Cerebellar cortex (tissue), 1 donor: ENCODE results near the gene CTNS.

Experiments used
- DNase-seq: peaks from one replicate; pipeline ENCODE4 v3.0.0-alpha.2; 2015; ENCODE audit warnings: low spot score

The CTNS gene

DNA sequence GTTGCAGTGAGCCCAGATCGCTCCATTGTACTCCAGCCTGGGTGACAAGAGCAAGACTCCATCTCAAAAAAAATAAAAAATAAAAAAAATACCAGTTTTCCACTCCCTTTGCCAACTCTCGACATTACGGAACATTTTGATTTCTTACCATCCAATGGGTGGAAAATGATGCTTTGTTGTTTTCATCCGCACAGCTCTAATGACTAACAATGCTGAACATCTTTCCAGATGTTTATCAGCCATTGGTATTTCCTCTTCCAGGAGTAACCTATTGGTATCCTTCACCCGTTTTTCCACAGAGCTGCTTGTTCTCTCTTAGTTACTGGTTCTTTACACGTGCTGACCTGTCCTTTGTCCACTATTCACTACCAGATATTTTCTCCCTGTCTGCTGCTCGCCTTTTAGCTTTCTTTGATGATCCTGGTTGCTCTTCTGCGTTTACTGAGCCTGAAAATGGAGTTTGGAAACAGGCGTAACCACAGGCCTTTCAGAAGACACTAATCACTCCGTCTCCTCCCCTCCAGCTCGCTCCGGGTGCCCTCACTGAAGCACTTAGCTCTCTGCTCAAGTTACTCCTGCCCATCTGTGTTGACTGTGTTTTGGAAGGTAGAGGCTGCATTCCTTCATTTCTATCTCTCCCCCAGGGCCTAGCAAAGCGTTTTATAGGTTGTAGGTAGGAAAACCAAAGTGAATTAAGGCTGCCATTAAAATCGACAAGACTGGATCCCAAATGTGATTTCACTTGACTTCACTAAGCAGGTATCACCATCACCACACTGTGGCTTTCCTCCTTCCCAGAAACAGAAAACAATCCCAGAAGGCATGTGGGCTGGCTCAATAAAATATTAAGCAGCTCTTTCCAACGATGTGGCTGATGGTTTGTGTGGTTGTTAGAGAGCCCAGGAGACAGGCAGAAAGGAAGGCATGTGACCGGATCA is 9.5 kb upstream of the CTNS start:
- DNase-seq, result no peak

DNA sequence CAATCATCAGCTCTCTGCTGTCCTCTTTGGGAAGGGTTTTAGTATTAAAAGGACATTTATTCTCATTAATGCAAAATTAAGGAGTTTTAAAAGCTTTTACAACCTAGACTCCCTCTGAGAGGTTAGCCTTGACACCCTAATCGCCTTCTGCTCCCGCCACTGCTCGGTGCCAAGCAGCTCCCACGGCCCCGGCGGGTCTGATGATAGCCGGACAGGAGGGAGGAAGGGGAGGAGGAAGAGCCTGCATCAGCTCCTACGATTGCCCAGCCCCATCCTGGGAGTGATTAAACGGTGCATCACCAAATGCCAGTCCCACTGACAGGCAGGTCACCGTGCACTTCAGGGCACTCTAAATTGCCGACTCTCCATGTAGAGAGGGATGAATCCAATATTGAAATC is 8.8 kb upstream of the CTNS start:
- DNase-seq, result no peak

- DNase-seq, result no peak
Observed at GRCh38 chr17:3630781-3631180, 5.8 kb upstream of the CTNS start.

GRCh38 chr17:3632287-3632686 is 4.3 kb upstream of the CTNS start:
- no peak for DNase-seq

DNA sequence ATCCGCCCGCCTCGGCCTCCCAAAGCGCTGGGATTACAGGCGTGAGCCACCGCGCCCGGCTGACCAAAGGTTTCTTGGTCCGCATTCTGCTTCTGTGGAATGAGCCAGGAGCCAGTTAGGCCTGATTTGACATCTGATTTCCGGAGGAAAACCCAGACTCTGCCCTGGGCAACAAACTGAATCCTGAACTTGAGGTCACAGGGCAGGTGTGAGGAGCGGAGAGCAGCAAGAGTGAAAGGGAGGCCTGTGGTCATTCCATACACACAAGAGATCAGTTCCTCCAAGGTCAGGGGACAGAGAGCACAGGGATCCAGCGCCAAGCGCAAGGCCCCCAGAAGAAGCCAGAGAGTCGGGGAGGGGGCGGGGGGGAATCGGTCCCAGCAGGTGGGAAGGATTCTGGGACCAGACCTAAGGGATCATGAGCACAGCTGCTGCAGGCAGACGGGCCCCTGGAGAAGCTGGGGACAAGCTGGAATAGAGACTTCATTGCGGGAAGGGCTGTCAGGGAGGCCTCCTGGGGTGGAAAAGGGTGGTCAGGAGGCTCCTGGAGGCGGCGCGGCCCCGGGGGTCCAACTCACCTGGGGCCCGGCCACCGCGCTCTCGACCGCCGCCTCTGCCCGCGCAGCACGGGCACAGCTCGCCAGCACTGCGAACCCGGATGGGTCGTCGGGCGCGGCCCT is 946 bp upstream of the CTNS start:
- DNase-seq, result no peak

GRCh38 chr17:3636908-3637373 is 381 bp downstream of the CTNS start:
- no peak for DNase-seq

DNA sequence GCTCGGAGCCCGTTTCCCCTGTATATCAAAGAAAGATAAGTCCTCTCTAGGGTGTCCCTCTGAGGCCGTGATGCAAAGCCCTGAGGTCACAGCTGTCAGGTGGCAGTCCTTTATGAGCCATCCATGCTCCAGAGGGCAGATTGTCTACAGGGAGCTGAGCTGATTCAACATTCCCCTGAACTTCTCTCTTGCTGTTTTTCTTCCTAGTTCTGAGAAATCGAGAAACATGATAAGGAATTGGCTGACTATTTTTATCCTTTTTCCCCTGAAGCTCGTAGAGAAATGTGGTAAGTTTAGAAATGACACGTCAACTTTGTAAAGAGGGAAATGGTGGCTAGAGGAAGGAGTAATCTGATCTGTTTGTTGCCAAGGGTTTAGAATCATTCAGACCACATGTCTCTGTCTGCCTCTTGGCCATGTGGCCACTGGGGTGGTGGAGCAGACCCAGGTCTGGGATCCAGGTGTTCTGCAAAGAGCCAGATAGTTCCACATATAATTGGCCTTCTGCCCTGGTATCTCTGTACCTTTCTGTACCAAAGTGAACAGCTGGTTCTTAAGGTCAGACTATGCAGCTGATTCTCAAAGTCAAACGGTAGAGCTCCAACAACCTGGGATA is 3.5 kb downstream of the CTNS start:
- no peak for DNase-seq

DNA sequence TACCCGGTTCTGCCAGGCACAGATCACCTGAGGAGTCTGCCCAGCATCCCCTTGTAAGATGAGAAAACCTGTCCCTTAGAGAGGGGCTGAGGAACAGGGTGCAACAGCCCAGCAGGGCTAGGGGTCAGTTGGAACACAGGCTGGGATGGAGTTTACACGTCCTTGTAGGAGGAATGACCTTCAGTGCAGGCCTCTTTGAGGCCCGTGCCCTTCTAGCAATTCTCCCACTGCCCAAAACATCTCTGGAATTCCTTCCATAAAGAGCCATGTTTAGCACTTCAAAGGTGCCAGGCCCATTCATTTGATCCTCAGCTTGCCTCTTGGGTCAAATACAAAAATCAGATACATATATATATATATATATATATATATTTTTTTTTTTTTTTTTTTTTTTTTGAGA is 4.5 kb downstream of the CTNS start:
- no peak for DNase-seq

DNA sequence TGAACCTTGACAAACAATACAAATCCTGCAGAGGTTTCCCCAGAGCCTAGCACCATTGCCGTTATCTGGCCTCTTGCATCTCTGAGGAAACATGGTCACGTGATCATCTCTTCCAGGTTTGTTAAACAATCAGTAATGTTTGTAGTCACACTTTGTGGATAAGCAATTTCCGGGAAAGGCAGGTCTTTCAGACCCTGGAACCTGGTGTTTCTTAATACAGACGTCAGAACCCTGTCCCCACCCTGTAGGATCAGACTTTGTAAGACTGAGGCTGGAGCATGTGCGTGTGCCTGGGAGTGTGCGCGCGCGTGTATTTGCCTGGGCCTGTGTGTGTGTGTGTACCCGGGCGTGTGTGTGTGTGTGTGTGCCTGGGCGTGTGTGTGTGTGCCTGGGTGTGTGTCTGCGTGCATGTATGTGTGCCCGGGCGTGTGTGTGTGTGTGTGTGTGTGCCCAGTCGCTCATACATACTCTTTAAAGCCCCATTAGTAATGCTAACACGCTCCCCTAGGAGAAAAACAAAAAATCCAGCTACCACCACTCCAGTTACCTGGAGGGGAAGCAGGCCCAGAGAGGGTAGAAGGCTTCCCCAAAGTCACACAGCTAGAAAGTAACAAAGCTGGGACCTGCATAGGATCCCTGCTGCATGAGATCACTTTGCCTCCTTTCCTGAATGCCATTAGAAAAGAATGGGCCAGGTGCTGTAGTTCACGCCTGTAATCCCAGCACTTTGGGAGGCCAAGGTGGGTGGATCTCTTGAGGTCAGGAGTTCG is 5.3 kb downstream of the CTNS start:
- no peak for DNase-seq

DNA sequence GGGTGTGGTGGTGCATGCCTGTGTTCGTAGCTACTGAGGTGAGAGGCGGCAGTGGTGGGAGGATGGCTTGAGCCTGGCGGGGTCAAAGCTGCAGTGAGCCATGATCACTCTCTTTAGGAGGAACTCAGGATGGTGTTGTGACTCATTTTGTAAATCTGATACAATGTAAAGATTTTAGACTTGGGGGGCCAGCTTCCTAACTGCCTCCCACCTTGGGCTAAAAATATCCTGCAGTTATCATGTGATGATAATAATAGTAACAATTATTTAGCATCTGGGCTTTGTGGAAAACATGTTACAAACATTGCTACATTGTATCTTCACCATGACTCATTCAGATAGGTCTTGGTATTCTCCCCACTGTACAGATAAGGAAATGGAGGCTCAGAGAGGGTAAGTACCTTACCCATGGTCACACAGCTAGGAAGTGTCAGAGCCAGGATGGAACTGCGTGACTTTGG is 7.4 kb downstream of the CTNS start:
- DNase-seq, result no peak

DNA sequence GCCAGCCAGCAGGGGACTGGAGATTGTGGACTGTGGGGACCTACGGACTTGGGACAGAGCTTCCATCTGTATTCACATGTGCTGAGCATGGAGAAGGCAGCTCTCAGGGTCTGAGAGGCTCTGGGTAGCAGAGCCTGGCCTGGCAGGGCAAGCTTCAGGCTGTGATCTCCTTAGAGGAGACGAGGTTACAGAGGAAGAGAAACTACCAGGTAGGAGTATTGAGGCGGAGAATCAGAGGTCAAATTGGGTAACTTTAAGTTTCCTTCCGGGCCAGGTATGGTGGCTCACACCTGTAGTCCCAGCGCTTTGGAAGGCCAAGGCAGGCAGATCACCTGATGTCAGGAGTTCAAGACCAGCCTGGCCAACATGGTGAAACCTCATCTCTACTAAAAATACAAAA is 8.8 kb downstream of the CTNS start:
- no peak for DNase-seq

DNA sequence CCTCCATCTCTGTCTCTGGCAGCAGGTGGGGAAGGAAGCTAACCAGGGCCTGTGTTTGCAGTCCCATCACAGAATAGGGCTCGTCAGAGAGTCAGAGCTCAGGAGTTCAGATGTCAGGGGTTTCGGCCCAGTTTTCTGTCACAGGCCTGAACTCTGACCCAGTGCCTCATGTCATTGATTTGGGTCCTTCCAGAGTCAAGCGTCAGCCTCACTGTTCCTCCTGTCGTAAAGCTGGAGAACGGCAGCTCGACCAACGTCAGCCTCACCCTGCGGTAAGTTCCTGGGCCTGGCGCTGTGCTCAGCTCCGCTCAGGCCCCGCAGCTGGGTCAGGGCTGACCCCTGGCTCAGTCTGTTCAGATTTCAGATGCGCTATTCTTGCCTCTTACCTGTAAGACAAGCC is 10.7 kb downstream of the CTNS start:
- no peak for DNase-seq

DNA sequence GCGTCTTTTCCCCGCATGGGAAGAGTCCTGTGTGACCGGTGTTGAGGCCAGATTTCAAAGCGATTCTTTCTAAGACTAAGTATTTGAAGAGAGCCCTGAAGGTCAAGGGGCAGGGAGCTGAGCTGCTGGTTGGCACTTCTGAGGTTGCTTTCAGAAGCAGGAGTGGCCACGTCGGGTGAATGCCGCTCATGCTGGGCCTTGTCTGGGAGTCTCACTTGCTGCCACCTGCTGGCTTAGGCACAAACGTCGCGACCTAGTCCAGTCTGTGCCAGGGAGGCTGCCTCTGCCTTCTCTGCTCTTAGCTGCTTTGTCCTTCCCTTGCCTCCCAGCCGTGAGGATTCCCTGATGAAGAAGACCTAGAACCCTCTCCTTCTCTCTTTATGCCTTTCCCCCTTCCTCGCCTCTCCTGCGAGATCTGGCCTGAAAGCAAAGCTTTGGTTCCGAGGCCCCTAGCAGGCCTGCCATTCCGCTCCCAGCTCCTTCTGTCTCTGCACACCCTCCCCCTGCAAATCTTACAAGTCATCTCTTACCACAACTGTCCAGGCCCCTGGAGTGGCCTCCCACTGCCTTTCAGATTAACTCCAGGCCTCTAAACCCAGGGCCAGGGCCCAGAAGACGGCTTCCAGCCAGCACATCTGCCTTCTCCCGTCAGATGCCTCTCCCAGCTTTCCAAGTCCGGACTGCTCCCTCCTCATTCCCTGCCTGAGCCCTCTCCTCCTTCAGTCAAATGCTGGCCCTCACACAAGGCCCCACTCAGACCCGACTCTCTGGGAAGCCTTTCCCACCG is 11.4 kb downstream of the CTNS start:
- peak; percentile 42 for DNase-seq

DNA sequence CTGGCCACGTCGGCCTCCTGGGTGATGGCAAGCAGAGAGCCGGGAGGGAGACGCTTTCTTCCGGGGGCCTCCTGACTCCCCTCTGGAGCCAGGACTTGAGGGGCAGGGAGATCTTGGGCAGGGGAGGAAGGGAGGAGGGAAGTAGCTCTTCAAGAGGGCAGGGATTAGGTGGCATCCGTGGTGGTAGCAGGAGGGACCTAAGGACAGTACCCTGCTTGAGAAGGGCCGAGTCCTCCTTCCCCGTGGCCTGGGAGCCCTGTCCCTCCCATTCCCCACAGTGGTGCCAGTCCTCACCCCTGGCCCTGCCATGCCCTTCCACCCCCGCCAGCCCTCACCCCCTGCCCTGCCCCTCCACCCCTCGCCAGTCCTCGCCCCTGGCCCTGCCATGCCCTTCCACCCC is 19.2 kb downstream of the CTNS start:
- no peak for DNase-seq

DNA sequence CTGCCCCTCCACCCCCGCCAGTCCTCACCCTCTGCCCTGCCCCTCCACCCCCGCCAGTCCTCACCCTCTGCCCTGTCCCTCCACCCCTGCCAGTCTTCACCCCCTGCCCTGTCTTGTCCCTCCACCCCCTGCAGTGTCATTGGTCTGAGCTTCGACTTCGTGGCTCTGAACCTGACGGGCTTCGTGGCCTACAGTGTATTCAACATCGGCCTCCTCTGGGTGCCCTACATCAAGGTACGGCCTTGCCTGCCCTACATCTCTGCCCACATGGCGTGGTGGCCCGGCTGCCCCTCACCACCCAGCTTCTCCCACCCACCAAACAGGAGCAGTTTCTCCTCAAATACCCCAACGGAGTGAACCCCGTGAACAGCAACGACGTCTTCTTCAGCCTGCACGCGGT is 19.8 kb downstream of the CTNS start:
- DNase-seq, result no peak

DNA sequence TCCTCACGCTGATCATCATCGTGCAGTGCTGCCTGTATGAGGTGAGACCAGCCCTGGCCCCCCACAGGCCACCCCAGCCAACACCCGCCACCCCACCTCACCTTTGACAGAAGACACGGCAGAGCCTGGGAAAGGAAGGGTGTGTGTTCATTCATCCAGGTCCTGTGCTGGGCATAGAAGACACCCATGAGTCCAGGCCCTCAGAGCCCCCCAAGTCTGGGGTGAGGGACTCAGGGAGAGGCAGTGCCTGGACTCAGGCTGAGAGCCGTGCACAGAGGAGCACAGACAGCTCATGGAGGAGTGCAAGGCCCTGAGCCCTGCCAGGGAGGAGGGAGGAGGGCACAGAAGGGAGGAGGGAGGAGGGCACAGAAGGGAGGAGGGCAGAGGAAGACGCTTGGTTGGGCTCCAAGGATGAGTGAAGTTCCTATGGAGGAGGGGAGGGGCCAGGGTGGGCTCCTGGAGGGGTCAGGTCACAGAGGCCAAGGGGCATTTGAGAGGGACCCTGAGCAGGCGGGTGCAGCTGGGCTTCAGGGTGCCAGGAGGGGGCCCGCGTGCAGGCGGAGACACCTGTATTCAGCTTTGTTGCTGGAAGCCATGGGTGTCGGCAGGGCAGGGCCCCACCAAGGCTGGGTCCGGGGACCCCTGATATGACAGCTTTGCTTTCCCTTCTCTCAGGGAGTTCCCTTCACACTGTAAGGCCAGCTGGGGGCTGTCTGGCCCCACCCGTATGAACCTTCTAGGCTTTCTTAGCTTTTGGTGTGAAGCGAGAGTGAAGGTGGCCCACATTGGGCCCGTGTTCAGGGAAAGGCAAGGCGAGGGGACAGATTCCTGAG is 20.4 kb downstream of the CTNS start:
- DNase-seq, result no peak

GRCh38 chr17:3657588-3657869 is 21.0 kb downstream of the CTNS start:
- no peak for DNase-seq

DNA sequence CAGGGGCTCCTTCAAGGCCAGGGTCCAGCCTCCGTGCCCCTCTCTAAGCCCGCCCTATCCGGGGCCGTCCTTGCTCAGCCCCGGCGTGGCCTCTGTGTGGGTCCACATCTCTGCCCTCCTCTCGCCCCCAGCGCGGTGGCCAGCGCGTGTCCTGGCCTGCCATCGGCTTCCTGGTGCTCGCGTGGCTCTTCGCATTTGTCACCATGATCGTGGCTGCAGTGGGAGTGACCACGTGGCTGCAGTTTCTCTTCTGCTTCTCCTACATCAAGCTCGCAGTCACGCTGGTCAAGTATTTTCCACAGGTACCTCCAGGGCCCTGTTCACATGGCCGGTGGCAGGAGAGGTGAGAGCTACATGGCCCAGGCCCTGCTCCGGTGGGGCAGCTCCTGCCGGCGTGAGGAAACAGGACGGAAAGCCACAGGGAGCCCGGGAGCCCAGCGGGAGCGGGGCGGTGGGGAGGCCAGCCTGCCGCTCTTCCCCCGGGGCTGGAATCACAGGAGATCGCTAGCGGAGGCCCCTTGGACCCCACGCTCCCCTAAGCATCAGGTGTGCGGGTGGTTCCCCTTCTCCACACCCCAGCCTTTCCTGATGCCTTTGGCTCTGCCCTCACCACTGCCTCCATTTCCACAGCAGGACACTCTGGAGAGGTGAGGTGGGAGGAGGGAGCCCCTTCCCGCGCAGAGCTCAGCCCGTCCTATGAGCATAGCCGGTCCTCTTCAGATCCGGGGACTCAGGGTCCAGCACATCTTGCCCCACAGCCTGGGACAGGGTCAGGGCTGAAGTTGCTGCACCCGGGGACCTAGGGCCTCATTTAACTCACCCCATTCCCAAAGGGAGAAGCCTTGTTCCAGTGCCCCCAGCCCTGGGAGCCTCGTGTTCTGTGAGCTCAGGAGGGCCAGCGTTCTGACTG is 21.6 kb downstream of the CTNS start:
- no peak for DNase-seq

GRCh38 chr17:3658784-3659449 is 22.4 kb downstream of the CTNS start:
- no peak for DNase-seq
